ENCODE results near the gene CHRNA9. TPM values are rescaled to one million over a fixed set of nuclear protein-coding genes. Genes with fewer than 3 reads are reported as not detected.
"Not testable (repeated sequence)": the region's sequence is repeated elsewhere in the genome, so short reads cannot be mapped to it uniquely, and the experiment has no call there.

The CHRNA9 gene
- total RNA-seq, result not detected

DNA sequence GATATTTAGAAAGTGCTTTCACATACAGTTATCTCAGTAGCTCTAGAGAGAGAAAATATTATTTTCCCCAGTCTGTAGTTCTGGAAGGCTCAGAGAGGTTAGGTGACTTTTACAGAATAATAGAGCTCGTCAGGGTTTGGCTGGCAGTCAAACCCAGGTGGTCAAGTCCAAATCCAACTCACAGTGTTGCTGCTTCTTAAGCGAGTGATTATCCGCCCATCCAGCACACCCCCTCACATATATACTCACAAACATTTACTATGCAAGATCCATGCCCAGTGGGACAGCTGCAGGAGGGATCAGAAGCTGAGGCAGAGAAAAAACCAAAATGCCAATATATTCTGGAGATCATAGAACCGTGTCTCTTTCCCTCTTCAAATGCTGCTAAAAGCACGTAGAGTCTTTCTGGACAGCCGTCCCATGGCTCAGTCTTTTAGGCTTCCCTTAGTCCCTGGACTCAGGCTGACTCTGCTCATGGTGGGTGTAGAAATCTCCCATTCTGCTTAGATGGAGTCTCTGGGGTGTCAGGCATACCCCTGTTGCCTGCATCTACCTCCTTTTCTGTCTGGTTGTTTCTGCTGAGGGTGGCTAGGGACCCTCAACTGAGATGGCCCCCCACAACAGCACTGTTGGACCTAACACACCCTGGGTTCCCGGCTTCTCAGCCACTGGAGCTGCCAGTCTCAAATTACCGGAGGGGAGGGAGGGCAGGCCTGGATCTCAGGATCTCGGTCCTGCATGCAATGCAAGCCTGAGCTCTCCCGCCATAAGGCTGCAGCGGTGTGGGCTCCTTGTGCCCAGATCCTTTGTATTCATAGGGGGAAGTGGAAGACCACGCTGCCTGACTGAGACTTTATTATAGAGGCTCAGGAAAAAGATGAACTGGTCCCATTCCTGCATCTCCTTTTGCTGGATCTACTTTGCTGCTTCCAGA lies at the start of gene CHRNA9:
Gene CHRNA9 (plus strand): TSS at position 743 of the 934 bp plus-strand sequence. CDS start 135 bp downstream, at position 878.
- Mint-ChIP-seq H3K4me1 (ENCODE audit: low read depth) (peaks cover 4% of the 10 kb centered on the region), H3K27ac (no peak within 1 kb of the TSS), H3K36me3 (ENCODE audit: insufficient read depth in 2 of 2) (no peaks in the 10 kb centered on the region), H3K9me3 (no peaks in the 10 kb centered on the region), H3K27me3 (ENCODE audit: low read depth) (peaks cover 8% of the 10 kb centered on the region), H3K4me3 (no peak within 1 kb of the TSS)
- DNase-seq, result no peak
- ATAC-seq (replicated peaks in 1 of 2), result no peak

GRCh38 chr4:40285692-40286091 lies 49.4 kb upstream of the CHRNA9 start:
- Mint-ChIP-seq H3K27ac (no peak overlapping the region), H3K4me3 (no peak overlapping the region), H3K27me3 (ENCODE audit: low read depth) (no peaks in the 10 kb centered on the region), H3K36me3 (ENCODE audit: insufficient read depth in 2 of 2) (peaks cover 6 to 14% of the 10 kb centered on the region in 2 donors), H3K9me3 (peaks cover 0 to 4% of the 10 kb centered on the region in 2 donors), H3K4me1 (ENCODE audit: low read depth) (peaks cover 65% of the 10 kb centered on the region)
- ATAC-seq (replicated peaks in 1 of 2), result no peak
- DNase-seq, result no peak

DNA sequence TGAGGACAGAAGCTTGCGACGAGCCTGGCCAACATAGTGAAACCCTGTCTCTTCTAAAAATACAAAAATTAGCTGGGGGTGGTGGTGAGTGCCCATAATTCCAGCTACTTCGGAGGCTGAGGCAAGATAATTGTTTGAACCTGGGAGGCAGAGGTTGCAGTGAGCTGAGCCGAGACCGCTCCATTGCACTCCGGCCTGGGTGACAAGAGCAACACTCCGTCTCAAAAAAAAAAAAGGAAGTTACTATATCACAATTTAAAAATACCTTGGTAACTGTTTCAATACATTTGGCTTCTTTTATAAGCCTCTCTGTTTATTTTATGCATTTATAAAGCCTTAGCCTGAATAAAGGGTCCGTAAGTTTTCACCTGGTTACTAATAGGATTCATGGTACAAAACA lies 46.6 kb upstream of the CHRNA9 start:
- H3K27me3 Mint-ChIP-seq (ENCODE audit: low read depth), result no peaks in the 10 kb centered on the region
- DNase-seq (no peak), ATAC-seq (replicated peaks in 1 of 2) (no peak)
- peak overlapping the region; percentile 74 for H3K27ac Mint-ChIP-seq
- H3K4me1 Mint-ChIP-seq (ENCODE audit: low read depth), result peaks cover 62% of the 10 kb centered on the region
- H3K4me3 Mint-ChIP-seq, result peak overlapping the region; percentile 65 to 75
- no peaks in the 10 kb centered on the region for H3K9me3 Mint-ChIP-seq
- peaks cover under 1 to 2% of the 10 kb centered on the region in 2 donors for H3K36me3 Mint-ChIP-seq (ENCODE audit: insufficient read depth in 2 of 2)

DNA sequence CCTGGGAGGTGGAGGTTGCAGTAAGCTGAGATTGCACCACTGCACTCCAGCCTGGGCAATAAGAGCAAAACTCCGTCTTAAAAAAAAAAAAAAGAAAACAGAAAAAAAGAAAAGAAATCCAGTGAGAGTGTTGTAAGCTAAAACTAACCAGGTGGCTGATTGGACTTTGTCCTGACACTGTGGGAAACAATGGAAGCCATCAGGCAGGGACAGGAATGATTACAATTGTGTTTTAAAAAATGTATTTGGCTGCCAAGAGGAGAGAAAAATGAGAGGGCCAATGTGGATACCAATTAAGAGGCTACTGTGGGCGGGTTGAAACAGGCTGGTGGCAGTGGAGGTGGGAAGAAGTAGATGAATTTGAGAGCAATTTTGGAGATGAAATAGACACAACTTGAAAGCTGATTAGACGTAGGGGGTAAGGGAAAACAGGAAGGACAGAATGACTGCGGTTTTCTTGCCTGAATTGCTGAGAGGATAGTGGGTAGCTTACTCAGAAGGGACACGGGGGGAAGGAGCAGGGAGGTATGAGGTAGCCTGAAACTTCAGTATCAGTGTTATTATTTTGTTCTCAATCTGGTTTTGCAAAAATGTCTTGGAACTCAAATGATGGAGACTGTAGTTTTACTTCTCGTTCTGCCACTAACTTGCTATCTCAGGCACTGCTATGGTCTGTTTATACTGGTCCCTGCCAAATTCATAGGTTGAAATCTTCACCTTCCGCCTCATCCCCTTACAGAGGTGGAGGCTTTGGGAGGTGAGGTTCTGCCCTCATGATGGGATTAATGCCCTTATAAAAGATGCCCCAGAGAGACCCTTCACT lies 45.6 kb upstream of the CHRNA9 start:
- Mint-ChIP-seq H3K9me3 (no peaks in the 10 kb centered on the region), H3K27ac (peak overlapping the region; percentile 74), H3K4me3 (peak overlapping the region; percentile 65 to 75), H3K36me3 (ENCODE audit: insufficient read depth in 2 of 2) (peaks cover 0 to 2% of the 10 kb centered on the region in 2 donors), H3K27me3 (ENCODE audit: low read depth) (no peaks in the 10 kb centered on the region), H3K4me1 (ENCODE audit: low read depth) (peaks cover 52% of the 10 kb centered on the region)
- DNase-seq, result peak in 1 of 2 donors; percentile 42
- peak; percentile 55 to 81 for ATAC-seq (replicated peaks in 1 of 2)

- H3K36me3 Mint-ChIP-seq (ENCODE audit: insufficient read depth in 2 of 2); H3K27me3 Mint-ChIP-seq (ENCODE audit: low read depth); H3K27ac Mint-ChIP-seq; DNase-seq; H3K9me3 Mint-ChIP-seq: not testable (repeated sequence)
- ATAC-seq (replicated peaks in 1 of 2), result peak; percentile 44 to 68
- Mint-ChIP-seq H3K4me3 (peak overlapping the region; percentile 65 to 75), H3K4me1 (ENCODE audit: low read depth) (peaks cover 47% of the 10 kb centered on the region)
Observed at GRCh38 chr4:40290611-40291186, 44.4 kb upstream of the CHRNA9 start.

DNA sequence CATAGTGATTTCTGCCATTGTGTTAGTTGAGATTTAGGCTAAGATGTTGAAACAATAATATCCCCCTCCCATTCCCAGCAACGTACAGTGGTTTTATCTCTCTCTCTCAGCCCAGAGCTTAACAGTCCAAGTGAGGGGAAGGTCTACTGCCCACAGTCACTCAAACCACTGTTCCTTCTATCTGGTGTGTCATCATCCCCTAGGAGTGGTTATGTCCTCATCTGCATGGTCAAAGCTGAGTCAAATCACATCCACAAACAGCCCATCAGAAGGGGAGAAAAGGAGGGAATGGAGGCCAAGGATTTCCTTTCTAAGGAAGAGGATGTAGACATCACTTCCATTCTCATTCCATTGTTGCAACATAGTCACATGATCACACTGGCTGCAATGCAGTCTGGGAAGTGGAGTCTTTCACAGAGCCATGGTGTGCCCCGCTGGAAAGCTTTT lies 42.8 kb upstream of the CHRNA9 start:
- Mint-ChIP-seq H3K4me3 (peak overlapping the region in 1 of 2 donors; percentile 14), H3K27ac (no peak overlapping the region), H3K36me3 (ENCODE audit: insufficient read depth in 2 of 2) (peaks cover 1 to 2% of the 10 kb centered on the region in 2 donors), H3K27me3 (ENCODE audit: low read depth) (no peaks in the 10 kb centered on the region), H3K4me1 (ENCODE audit: low read depth) (peaks cover 57% of the 10 kb centered on the region), H3K9me3 (no peaks in the 10 kb centered on the region)
- ATAC-seq (replicated peaks in 1 of 2), result peak; percentile 52 to 73
- DNase-seq, result no peak

DNA sequence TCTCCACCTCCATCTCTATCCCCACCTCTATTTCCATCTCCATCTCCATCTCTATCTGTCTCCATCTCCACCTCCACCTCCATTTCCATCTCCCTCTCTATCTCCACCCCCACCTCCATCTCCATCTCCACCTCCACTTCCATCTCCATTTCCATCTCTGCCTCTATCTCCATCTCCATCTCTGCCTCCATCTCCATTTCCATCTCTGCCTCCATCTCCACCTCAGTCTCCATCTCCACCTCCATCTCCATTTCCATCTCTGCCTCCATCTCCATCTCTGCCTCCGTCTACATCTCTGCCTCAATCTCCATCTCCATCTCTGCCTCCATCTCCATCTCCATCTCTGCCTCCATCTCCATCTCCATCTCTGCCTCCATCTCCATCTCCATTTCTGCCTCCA lies 40.8 kb upstream of the CHRNA9 start:
- H3K4me3 Mint-ChIP-seq, result no peak overlapping the region

DNA sequence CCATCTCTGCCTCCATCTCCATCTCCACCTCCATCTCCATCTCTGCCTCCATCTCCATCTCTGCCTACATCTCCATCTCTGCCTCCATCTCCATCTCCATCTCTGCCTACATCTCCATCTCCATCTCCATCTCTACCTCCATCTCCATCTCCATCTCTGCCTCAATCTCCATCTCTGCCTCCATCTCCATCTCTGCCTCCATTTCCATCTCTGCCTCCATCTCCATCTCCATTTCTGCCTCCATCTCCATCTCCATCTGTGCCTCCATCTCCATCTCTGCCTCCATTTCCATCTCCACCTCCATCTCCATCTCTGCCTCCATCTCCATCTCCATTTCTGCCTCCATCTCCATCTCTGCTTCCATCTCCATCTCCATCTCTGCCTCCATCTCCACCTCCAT lies 40.1 kb upstream of the CHRNA9 start:
- H3K27ac Mint-ChIP-seq; H3K36me3 Mint-ChIP-seq (ENCODE audit: insufficient read depth in 2 of 2); H3K9me3 Mint-ChIP-seq; ATAC-seq (replicated peaks in 1 of 2); H3K27me3 Mint-ChIP-seq (ENCODE audit: low read depth); DNase-seq; H3K4me3 Mint-ChIP-seq: not testable (repeated sequence)
- H3K4me1 Mint-ChIP-seq (ENCODE audit: low read depth), result peaks cover 65% of the 10 kb centered on the region

More for the DNA sequence above, 40.8 kb upstream of the CHRNA9 start:
- peaks cover 65% of the 10 kb centered on the region for H3K4me1 Mint-ChIP-seq (ENCODE audit: low read depth)
- H3K36me3 Mint-ChIP-seq (ENCODE audit: insufficient read depth in 2 of 2), result peaks cover 1 to 4% of the 10 kb centered on the region in 2 donors
- no peak overlapping the region for H3K27ac Mint-ChIP-seq
- DNase-seq (no peak), ATAC-seq (replicated peaks in 1 of 2) (no peak)
- H3K9me3 Mint-ChIP-seq, result no peaks in the 10 kb centered on the region
- no peaks in the 10 kb centered on the region for H3K27me3 Mint-ChIP-seq (ENCODE audit: low read depth)

GRCh38 chr4:40295572-40295971 lies 39.6 kb upstream of the CHRNA9 start:
- Mint-ChIP-seq H3K4me1 (ENCODE audit: low read depth) (peaks cover 65% of the 10 kb centered on the region), H3K27ac (no peak overlapping the region)
- no peak for ATAC-seq (replicated peaks in 1 of 2)

GRCh38 chr4:40299126-40299525 lies 36.0 kb upstream of the CHRNA9 start:
- peaks cover 64% of the 10 kb centered on the region for H3K4me1 Mint-ChIP-seq (ENCODE audit: low read depth)
- ATAC-seq (replicated peaks in 1 of 2) (no peak), DNase-seq (no peak)
- H3K9me3 Mint-ChIP-seq, result peaks cover 0 to 2% of the 10 kb centered on the region in 2 donors
- H3K36me3 Mint-ChIP-seq (ENCODE audit: insufficient read depth in 2 of 2), result peaks cover 3 to 6% of the 10 kb centered on the region in 2 donors
- no peaks in the 10 kb centered on the region for H3K27me3 Mint-ChIP-seq (ENCODE audit: low read depth)
- H3K27ac Mint-ChIP-seq, result no peak overlapping the region
- no peak overlapping the region for H3K4me3 Mint-ChIP-seq

More at GRCh38 chr4:40295572-40295971, 39.6 kb upstream of the CHRNA9 start:
- Mint-ChIP-seq H3K36me3 (ENCODE audit: insufficient read depth in 2 of 2) (peaks cover 1 to 4% of the 10 kb centered on the region in 2 donors), H3K27me3 (ENCODE audit: low read depth) (no peaks in the 10 kb centered on the region), H3K9me3 (no peaks in the 10 kb centered on the region), H3K4me3 (no peak overlapping the region)
- DNase-seq, result no peak

- H3K27ac Mint-ChIP-seq, result no peak overlapping the region
- H3K27me3 Mint-ChIP-seq (ENCODE audit: low read depth), result no peaks in the 10 kb centered on the region
- peak; percentile 20 to 32 for ATAC-seq (replicated peaks in 1 of 2)
- DNase-seq, result no peak
- peaks cover 70% of the 10 kb centered on the region for H3K4me1 Mint-ChIP-seq (ENCODE audit: low read depth)
- H3K36me3 Mint-ChIP-seq (ENCODE audit: insufficient read depth in 2 of 2), result peaks cover 7 to 9% of the 10 kb centered on the region in 2 donors
- peaks cover 2 to 3% of the 10 kb centered on the region in 2 donors for H3K9me3 Mint-ChIP-seq
- no peak overlapping the region for H3K4me3 Mint-ChIP-seq
Observed at GRCh38 chr4:40299811-40300292, 35.3 kb upstream of the CHRNA9 start.

DNA sequence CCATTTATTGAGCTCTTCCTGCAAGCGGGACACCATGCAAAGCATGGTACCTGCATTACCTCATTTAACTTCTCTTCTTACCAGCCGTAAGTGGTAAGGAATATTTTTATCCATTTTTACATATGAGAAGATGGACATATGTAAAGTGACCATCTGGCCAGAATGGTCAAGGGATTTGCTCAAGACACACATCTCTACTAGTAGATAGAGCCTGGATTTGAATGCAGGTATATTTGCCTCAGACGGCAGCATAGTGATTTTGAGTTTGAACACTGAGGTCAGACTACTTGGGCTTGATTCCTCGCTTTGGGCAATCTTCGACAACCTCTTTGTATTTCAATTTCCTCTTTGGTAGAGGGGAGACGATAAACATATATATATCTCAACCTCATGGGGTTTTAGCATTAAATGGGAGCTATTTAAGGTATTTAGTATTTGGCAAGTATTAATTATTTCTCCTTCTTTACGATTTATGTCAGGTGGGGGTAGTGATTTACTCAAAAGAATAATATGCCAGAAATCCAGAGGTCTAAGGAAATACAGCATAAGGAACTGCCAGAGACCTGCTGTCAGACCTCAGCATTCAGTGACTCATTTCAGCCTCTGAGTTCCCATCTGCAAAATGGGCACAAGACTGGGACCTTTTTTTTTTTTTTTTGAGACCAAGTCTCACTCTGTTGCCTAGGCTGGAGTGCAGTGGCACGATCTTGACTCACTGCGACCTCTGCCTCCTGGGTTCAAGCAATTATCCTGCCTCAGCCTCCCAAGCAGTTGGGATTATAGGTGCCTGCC lies 34.6 kb upstream of the CHRNA9 start:
- ATAC-seq (replicated peaks in 1 of 2), result no peak
- H3K27ac Mint-ChIP-seq, result peak overlapping the region; percentile 66
- peak overlapping the region; percentile 17 to 79 for H3K4me3 Mint-ChIP-seq
- H3K36me3 Mint-ChIP-seq (ENCODE audit: insufficient read depth in 2 of 2), result peaks cover 9 to 11% of the 10 kb centered on the region in 2 donors
- no peaks in the 10 kb centered on the region for H3K27me3 Mint-ChIP-seq (ENCODE audit: low read depth)
- H3K9me3 Mint-ChIP-seq, result peaks cover 2 to 3% of the 10 kb centered on the region in 2 donors
- peaks cover 77% of the 10 kb centered on the region for H3K4me1 Mint-ChIP-seq (ENCODE audit: low read depth)
- DNase-seq, result no peak
